GM19240 (cell line): ENCODE measurements around the gene ASCC2.
"Not testable (repeated sequence)": the region's sequence is repeated elsewhere in the genome, so short reads cannot be mapped to it uniquely, and the experiment has no call there.

ENCODE experiments used
- DNase-seq: peaks from one replicate; pipeline ENCODE4 v3.0.0; 2011; ENCODE audit warnings: low spot score; ENCODE audit not compliant: insufficient read length

The ASCC2 gene, protein sequence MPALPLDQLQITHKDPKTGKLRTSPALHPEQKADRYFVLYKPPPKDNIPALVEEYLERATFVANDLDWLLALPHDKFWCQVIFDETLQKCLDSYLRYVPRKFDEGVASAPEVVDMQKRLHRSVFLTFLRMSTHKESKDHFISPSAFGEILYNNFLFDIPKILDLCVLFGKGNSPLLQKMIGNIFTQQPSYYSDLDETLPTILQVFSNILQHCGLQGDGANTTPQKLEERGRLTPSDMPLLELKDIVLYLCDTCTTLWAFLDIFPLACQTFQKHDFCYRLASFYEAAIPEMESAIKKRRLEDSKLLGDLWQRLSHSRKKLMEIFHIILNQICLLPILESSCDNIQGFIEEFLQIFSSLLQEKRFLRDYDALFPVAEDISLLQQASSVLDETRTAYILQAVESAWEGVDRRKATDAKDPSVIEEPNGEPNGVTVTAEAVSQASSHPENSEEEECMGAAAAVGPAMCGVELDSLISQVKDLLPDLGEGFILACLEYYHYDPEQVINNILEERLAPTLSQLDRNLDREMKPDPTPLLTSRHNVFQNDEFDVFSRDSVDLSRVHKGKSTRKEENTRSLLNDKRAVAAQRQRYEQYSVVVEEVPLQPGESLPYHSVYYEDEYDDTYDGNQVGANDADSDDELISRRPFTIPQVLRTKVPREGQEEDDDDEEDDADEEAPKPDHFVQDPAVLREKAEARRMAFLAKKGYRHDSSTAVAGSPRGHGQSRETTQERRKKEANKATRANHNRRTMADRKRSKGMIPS

DNA sequence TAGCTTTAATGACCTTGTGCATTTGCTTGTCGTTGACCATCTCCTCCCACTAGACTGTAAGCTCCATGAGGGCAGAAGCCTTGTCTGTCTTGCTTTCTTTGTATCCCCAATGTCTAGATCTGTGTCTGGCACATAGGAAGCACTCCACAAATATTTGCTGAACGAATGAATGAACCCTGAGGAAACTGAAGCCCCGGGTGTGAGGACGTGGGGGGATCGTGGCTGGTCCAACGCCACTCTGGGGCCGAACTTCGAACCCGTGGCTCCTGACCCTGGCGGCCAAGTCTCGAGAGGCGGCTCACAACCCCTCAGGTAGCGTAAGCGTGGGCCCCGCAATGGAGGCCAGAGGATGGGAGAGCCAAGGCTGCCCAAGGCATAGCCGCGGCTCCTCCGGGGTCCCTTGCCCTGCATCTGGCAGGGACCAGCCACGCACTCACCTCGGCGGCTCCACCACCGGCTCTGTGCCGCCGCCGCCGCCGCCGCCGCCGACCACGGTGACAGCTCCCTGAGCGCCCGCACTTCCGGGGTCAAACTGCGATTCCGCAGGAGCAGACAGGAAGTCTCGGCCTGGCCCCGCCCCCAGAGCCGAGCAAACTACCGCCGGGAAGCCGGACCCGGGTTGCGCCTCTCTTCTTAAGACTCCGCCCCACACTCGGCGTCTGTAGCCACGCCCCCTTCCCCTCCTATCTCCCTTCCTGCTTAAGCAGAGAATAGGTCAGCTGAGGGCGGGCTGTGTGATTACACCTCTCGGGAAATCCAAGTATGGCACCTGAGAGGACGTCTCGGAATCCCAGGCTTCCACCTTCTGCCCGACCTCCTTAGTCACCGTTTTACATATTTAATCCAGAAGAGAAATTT is at the start of gene ASCC2:
Gene ASCC2 (minus strand): TSS at position 534 of the 858 bp plus-strand sequence. CDS start 5,949 bp downstream, outside the sequence.
- DNase-seq: peak; percentile 94

DNA sequence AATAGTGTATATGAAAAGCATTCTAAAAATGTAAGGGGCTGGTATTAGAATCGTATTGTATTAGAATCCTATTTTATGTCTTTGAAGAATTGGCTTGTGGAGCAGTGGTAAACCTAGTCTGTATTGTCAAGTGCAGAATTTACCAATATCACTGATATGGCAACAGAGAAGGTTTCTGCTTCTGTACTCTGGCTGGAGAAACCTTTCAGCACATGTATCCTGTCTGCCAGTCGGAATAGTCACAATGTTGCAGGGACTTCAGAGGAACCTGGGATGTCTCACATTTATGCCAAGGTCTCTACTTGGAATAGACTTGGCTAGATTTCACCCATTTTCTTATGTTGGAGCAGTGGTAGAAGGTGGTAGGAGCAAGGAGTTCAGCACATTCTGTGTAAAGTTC is 49.3 kb upstream of the ASCC2 start:
- no peak for DNase-seq

DNA sequence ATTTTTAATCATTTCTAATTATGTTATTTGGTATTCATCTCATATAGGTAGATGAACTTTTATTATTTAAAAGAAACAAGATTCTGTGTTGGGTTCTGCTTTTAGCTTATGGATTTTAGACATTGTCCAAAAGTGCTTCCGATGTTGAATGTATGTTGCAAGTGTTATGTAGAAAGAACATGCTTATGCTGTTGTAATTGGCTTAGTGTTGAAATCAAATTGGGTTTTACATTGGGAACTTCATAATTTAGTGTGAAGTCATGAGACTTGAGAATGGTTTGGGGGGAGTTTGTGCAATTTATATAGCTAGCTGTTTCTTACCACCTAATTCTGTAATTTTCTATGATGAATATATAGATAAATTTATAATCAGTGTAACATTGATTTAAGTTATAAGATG is 48.5 kb upstream of the ASCC2 start:
- DNase-seq: no peak

DNA sequence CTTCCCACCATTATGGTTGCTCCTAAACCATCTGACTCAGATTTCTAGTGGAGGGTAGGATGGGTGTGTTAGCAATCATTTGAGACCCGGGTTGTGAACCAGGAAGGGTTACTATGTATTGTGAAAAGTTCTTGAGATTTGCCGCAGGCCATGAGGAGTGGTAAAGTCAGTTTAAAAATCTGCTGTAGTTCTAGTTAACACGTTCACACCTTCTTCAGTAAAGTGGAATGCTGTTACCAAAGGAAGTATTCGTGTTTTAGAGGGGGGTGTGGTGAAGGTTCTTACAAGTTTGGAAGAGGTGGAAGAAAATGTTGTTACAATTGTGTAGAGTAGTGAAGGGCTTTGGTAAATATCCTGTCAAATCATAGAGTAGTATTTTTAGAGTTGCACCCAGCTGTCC is 47.5 kb upstream of the ASCC2 start:
- no peak for DNase-seq

DNA sequence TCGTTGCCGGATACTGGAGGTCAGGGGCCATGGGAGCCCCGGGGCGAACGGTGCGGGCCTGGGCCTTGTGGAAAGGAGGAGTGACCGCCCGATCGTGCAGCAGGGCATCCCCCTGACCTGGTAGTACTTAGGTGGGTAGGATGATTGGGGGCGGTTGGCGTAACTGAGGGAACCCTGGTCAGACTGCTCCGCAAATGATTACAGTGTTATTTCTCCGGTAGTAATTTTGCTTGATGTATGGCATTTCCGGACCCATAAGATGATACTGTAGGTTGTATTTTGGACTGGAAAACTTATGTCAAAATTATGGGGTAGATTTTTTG is 45.7 kb upstream of the ASCC2 start:
- DNase-seq: no peak

DNA sequence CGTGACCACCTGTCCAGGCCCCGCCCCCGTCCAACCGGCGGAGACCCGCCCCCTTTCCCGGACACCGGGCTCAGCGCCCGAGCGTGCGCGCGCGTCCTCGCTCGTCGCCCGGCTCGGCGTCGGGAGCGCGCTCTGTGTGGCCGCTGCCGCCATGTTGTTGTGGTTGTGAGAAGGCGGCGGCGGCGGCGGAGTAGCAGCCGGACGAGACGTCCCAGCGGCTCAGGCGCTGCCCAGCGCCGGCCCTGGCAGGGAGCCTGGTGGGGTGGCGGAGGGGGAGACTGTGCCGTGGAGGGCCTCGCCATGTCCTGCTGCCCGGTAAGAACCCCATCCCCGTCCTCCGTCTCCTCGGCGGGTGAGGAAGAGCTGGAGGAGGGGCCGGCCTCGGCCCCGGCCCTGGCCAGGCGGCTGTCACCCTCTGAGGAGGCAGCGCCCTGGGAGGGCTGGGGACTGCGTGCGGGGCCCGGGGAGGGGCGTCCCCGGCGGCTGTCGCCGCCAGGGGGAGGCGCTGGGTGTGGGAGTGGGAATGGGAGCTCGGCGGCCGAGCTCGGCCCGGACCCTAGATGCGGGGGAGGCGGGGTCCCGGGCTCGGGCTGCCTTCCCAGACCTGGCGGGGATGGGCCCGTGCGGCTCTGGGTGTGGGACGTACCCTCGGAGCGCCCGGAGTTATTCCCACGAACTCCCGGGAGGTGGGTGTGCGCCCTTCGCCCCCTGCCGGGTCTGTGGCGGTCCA is 45.1 kb upstream of the ASCC2 start, which contains the start of gene MTMR3:
Gene MTMR3 (plus strand): TSS at position 130 of the 730 bp plus-strand sequence. CDS start 87,886 bp downstream, outside the sequence.
- DNase-seq: peak; percentile 29

DNA sequence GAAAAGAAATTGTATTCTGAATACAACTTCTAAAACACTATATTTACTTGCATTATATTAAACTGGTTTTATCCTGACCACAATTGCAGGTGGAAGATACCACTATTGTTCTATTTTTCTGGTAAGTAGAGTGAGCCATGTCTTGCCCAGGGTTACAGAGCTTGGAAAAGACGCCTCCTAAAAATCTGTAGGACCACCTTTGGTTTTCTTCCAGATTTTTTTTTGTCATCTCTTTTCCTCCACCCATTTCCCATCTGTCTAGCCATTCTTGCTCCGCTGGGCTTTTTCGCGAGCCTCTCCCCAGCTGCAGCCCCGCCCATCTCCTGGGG is 44.6 kb upstream of the ASCC2 start:
- no peak for DNase-seq

DNA sequence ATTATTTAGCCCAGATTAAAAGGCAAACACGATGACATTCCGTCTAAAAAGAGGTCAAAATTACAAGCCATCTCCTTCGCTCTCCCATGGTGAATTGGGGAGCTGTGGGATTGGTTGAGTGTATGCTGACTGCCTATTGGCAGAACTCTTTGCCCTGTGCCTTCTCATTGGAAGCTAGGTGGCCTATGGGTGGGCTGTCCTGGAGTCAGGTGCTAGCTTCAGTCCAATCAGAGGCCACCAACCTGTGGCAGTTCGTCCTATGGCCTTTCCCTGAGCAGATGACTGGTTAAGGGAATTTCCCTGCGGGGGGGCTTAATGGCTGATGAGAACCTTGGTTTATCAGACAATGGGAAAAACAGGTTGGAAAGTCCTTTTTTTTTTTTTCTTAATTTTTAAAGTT is 41.7 kb upstream of the ASCC2 start:
- DNase-seq: no peak

DNA sequence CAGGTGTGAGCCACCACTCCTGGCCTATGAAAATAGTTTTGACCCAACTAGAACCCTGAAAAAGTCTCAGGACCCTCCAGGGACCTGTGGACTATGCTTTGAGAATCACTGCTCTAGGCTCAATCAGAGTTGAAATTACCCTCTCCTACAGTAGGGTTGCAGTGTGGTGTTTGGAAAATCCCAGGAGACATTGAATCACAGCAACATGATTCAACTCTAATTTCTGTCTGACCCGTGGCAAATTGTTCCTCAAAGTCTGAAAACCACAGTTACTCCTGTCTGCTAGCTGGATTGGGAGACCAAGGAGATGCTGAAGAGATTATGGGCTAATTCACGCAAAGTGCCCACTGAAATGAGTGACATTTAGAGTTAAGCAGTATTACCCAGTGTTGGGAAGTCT is 39.5 kb upstream of the ASCC2 start:
- DNase-seq: no peak

DNA sequence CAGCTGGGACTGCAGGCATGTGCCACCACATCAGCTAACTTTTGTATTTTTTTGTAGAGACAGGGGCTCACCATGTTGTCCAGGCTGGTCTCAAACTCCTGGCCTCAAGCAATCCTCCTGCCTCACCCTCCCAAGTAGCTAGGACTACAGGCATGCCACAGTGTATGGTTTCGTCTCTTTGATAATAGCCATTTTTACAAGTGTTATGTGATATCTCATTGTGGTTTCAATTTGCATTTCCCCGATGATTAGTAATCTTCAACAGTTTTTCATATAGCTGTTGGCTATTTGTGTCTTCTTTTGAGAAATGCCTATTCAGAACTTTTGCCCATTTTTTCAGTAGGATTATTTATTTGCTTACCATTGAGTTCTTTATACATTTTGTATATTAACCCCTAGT is 35.9 kb upstream of the ASCC2 start:
- no peak for DNase-seq

DNA sequence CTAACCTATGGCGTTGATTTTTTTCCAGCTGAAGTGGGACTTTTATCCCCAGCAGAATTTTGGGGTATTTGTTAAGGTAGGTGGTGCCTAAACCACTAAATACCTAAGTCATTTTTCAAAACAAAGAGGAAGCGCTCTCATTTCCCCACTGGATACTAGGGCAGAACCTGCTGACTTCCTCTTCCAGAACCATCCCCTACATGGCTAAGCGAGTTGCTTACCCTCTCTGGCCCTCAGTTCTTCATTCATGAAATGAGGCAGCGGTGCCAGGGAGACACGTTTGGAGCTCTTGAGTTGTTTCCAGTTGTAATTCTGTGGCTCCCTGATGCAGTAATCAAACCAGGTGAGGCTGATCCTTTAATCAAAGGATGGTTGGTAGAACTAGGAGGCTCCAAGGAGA is 34.9 kb upstream of the ASCC2 start:
- DNase-seq: no peak

DNA sequence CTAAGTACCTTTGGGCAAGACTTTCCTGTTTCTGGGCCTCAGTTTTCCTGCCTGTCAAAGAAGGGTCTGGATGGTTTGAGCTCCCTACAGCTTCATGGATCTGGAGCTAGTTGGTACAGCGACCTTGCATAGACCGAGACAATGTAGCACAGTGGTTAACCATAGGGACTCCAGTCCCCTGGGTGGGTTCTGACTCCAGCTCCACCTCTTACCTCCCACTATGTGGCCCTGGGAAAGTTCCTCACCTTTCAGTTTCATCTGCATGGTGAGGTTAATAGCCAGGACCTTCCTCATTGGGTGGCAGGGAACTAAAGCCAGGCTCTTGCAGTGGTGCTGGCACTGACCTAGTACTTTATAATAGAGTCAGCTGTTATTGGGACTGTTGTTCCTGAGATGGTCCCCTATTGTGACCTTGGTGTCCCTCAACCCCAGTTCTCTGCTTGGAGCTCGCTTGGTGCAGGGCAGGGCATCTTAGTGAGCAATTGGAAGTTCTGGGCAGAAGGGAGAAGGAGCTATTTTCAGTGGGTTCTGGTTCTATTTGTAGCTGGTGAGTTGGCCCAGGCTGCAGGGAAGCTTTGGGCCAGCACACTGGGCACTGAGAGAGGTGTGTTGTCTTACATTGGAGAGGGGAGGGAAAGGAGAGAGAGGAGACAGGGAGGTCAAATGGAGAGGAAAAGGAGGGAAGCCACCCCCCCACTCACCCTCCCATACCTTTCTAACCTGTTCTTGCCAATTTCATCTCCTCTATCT is 34.2 kb upstream of the ASCC2 start:
- DNase-seq: no peak

DNA sequence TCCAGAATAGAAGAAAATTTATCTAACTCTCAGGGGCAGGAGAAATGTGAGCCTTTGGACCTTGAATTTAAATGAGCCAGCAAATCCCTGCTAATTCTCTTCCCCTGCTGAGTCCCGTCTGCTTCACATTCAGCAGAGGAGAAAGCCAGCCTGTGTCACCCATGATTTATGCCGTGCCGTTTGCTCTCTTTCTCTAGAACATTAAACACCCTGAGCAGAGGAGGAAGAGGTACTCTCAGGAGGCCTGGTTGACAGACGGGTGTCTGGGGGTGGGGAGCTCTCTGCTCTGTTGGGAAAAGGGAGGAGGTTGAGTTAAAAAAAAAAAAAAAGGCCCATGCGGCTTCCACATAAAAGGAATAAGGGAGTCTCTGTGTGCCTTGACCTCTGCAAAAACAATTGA is 33.6 kb upstream of the ASCC2 start:
- no peak for DNase-seq

DNA sequence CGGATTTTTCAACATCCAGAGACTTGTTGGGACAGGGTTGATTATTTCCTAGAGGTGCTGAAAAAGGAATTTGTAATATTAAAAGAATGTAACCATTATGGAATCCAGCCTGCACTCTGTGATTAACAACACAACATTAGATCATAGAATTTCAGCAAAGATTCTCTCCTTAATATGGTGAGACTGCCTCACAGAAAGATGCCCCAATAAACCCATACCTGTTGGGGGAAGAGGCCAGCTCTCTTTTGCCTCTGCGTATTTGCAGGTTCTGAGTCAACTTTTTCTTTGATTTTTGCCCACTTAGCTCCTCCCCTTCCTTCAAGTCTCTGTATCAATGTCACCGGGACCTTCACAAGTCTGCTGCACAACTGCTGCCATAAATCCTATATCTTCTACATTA is 32.5 kb upstream of the ASCC2 start:
- DNase-seq: no peak

DNA sequence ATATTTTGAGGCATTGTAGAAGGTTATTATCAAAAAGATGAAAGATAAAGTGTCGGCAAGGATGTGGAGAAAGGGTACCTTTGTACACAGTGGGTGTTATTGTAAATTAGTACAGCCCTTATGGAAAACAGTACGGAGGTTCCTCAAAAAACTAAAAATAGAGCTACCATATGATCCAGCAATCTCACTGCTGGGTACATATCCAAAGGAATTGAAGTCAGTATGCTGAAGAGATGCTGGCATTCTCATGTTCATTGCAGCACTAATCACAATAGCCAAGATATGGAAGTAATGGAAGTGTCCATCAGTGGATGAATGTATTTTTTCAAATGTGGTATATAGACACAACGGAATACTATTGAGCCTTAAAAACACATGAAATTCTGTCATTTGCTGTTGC is 29.8 kb upstream of the ASCC2 start:
- DNase-seq: no peak

DNA sequence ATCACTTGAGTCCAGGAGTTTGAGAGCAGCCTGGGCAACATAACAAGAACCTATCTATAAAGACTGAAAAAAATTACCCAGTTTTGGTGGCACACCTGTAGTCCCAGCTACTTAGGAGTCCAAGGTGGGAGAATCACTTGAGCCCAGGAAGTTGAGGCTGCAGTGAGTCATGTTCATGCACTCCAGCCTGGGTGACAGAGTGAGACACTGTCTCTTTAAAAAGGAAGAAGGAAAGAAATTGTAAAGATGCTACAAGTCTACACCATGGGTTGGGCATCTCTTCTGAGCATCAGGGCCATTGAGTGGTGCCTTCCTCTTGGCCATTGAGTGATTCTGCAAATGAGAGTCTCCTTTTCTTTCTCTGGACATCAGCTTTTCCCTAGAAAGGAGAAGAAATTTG is 29.2 kb upstream of the ASCC2 start:
- DNase-seq: no peak

DNA sequence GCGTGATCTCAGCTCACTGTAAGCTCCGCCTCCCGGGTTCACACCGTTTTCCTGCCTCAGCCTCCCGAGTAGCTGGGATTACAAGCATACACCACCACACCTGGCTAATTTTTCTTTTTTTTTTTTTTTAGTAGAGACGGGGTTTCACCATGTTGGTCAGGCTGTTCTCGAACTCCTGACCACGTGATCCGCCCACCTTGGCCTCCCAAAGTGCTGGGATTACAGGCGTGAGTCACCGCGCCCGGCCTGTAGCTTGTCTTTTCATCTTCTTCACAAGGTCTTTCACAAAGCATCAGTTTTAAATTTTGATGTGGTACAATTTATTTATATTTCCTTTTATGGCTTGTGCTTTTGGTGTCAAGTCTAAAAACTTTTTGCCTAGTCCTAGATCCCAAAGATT is 27.5 kb upstream of the ASCC2 start:
- DNase-seq: not testable (repeated sequence)

DNA sequence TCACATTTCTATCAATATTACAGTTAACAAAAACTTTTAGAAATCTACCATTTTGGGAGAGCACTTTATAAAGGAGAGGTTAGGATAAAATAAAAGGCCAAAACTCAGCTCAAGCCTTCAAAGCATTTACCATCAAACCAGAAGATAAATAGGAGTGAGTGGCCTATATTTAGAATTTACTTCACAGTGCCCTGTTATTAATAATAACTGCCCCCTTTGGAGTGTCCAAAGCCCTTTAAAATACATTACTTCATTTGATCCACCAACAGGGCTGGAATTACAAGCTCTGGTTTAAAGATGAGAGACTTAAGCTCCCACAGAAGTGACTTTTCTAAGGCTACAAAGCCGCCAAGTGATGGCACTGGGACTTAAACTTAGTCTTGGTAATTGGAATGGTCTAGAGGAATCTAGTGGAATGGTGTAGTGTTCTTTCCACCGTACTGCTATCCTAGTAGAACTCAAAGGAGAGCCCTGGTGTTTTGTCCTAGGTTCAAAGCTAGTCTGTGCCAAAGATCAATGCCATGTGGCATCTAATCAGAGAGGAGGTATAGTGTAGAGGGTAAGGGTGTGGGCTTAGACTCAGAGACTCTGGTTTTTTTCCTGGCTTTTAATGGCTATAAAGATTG is 23.7 kb upstream of the ASCC2 start:
- DNase-seq: no peak

DNA sequence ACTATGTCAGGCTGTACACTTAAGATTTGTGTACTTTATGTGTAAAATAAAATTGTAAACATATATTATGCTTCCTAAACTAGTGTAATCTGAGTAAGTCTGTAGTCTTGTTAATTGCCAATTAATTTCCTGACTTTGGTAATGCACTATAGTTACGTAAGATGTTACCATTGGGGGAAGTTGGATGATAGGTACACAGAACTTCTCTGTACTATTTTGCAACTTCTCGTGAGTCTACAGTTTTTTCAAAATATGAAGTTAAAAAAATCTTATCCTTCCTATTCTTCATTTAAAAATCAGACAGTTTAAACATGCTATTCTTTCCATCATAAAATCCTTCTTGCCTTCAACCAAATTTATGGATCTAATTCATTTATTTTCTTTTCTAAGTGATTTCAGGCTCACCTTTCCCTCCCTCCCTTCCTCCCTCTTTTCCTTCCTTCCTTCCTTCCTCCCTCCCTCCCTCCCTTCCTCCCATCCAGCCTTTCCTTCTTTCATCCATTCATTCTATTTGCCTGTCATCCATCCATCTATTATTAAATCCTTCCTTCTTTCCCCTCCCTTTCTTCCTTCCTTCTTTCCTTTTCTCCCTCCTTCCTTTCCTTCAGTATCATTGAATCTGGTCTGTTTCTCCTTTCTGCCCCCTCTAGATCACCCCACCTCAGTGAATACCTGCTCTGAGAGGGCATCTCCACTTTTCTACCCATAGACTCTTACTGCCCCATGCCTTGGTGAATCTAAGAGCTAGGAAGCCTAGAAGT is 22.1 kb upstream of the ASCC2 start:
- DNase-seq: no peak
